Measurements from ENCODE around the gene IQCE. TPM values are rescaled to one million over a fixed set of nuclear protein-coding genes. Genes with fewer than 3 reads are reported as not detected.

IQCE gene
- total and polyA plus RNA-seq, 2 donors from 2014 or later = 6.1 to 27.8 TPM

GRCh38 chr7:2597273-2597640, 38.5 kb downstream of the IQCE start:
- Histone ChIP-seq H3K4me1 (ENCODE audit: control insufficient read depth in 2 of 3, insufficient read depth in 2 of 3, low read depth in 1 of 3, low read length in 3 of 3) (no peaks in the 10 kb centered on the region), H3K27ac (ENCODE audit: low read depth in 2 of 2, low read length in 2 of 2) (no peak overlapping the region), H3K9ac (ENCODE audit: low read length in 3 of 3) (no peak overlapping the region), H3K27me3 (ENCODE audit: control insufficient read depth, insufficient read depth, low read length) (no peaks in the 10 kb centered on the region), H3K4me3 (ENCODE audit: low read length in 3 of 3) (no peak overlapping the region), H3K36me3 (ENCODE audit: control insufficient read depth in 2 of 3, insufficient read depth in 3 of 3, low read length in 3 of 3) (peaks cover 0 to 23% (median 13%) of the 10 kb centered on the region in 3 donors), H3K9me3 (ENCODE audit: control insufficient read depth in 2 of 3, insufficient read depth in 1 of 3, low read length in 3 of 3) (no peaks in the 10 kb centered on the region)
- TF ChIP-seq CTCF (IDR thresholded peaks at IDR 0.05; ENCODE audit: borderline replicate concordance, extremely low read depth, insufficient read depth) = no peak
- intact Hi-C loops (cut with DNase I) = no loop called here
- FAIRE-seq = no peak
- DNase-seq = peak in 1 of 5 donors; percentile 72

GRCh38 chr7:2598154-2598823, 39.5 kb downstream of the IQCE start:
- intact Hi-C loops (cut with DNase I) = no loop called here
- FAIRE-seq (no peak), DNase-seq (no peak)
- no peak overlapping the region for H3K27ac ChIP-seq (ENCODE audit: low read depth in 2 of 2, low read length in 2 of 2)
- no peak for TF ChIP-seq CTCF (IDR thresholded peaks at IDR 0.05; ENCODE audit: borderline replicate concordance, extremely low read depth, insufficient read depth)
- H3K4me3 ChIP-seq (ENCODE audit: low read length in 3 of 3) = no peak overlapping the region
- H3K27me3 ChIP-seq (ENCODE audit: control insufficient read depth, insufficient read depth, low read length) = no peaks in the 10 kb centered on the region
- H3K9me3 ChIP-seq (ENCODE audit: control insufficient read depth in 2 of 3, insufficient read depth in 1 of 3, low read length in 3 of 3) = no peaks in the 10 kb centered on the region
- H3K9ac ChIP-seq (ENCODE audit: low read length in 3 of 3) = no peak overlapping the region
- no peaks in the 10 kb centered on the region for H3K4me1 ChIP-seq (ENCODE audit: control insufficient read depth in 2 of 3, insufficient read depth in 2 of 3, low read depth in 1 of 3, low read length in 3 of 3)
- peaks cover 0 to 16% (median 11%) of the 10 kb centered on the region in 3 donors for H3K36me3 ChIP-seq (ENCODE audit: control insufficient read depth in 2 of 3, insufficient read depth in 3 of 3, low read length in 3 of 3)

GRCh38 chr7:2601065-2601464, 42.3 kb downstream of the IQCE start:
- Histone ChIP-seq H3K27me3 (ENCODE audit: control insufficient read depth, insufficient read depth, low read length) (no peaks in the 10 kb centered on the region), H3K9me3 (ENCODE audit: control insufficient read depth in 2 of 3, insufficient read depth in 1 of 3, low read length in 3 of 3) (no peaks in the 10 kb centered on the region), H3K9ac (ENCODE audit: low read length in 3 of 3) (no peak overlapping the region), H3K36me3 (ENCODE audit: control insufficient read depth in 2 of 3, insufficient read depth in 3 of 3, low read length in 3 of 3) (peaks cover 0 to 10% (median 8%) of the 10 kb centered on the region in 3 donors), H3K27ac (ENCODE audit: low read depth in 2 of 2, low read length in 2 of 2) (no peak overlapping the region), H3K4me3 (ENCODE audit: low read length in 3 of 3) (no peak overlapping the region), H3K4me1 (ENCODE audit: control insufficient read depth in 2 of 3, insufficient read depth in 2 of 3, low read depth in 1 of 3, low read length in 3 of 3) (no peaks in the 10 kb centered on the region)
- TF ChIP-seq CTCF (IDR thresholded peaks at IDR 0.05; ENCODE audit: borderline replicate concordance, extremely low read depth, insufficient read depth) = no peak
- no peak for FAIRE-seq
- no peak for DNase-seq
- intact Hi-C loops (cut with DNase I) = no loop called here

All from kidney (tissue), 14 donors.